ENCODE data around the gene TGOLN2.
A peak's percentile ranks its signal among the peaks of the same experiment; 100 is the strongest.
"Not testable (repeated sequence)": the region's sequence is repeated elsewhere in the genome, so short reads cannot be mapped to it uniquely, and the experiment has no call there.

TGOLN2 gene
- 185 to 186 reads per million in 2 donors for total RNA-seq

DNA sequence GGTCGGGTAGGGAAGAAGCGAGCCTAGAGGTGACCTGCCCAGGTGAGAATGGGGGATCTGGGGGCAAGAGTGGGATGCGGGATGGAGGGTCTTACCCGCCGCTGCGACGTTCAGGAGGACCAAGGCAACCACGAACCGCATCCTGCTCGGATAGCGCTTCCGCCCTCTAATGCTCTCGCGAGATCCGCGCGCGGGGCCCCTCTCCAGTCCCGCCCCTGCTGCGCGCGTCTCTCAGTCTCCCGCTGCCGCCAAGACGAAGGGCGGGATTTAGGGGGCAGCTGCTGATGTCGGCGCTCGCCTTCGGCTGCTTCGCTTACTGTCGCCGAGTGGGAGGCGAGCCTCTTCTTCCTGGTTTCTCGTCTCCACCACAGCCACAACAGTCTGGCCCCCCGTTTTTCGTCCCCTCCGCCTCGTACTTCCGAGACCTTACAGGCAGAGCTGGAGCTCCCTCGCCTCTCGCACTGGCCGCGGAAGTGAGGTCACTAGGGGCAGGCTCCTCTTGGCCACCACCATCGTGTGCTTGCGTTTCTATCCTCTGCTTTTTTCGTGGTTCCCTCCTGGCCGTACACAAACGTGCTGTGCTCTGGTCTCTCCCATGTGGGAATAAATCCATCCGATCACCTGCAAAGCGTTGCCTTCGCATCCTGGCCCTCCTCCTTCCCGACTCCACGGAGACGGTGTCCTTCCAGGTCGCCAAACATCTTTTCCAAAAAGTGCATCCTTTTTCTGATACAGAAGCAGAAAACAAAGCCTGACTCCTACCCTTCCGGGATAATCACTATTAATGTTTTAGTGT, at the start of gene TGOLN2:
TGOLN2 (minus strand) TSS at position 168 of the 796 bp plus-strand sequence; CDS start at position 141, 27 bp downstream.
- DNase-seq: peak; percentile 84

DNA sequence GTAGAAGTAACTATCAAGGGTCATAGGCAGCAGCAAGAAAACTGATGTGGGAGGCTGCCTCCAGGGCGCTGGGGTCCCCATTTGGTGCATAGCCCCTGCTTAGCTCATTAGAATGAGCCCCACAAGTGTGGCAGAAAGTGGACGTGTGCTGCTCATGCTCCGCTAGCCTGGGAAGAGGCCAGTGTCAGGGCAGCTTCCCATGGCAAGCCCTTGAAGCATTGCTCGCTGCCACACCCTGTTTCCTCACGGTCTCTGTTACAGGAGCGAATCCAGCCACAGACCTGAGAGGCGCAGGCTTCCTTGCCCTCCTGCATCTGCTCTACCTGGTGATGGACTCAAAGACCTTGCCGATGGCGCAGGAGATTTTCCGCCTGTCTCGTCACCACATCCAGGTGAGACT, 49.3 kb upstream of the TGOLN2 start:
- no peak for DNase-seq

DNA sequence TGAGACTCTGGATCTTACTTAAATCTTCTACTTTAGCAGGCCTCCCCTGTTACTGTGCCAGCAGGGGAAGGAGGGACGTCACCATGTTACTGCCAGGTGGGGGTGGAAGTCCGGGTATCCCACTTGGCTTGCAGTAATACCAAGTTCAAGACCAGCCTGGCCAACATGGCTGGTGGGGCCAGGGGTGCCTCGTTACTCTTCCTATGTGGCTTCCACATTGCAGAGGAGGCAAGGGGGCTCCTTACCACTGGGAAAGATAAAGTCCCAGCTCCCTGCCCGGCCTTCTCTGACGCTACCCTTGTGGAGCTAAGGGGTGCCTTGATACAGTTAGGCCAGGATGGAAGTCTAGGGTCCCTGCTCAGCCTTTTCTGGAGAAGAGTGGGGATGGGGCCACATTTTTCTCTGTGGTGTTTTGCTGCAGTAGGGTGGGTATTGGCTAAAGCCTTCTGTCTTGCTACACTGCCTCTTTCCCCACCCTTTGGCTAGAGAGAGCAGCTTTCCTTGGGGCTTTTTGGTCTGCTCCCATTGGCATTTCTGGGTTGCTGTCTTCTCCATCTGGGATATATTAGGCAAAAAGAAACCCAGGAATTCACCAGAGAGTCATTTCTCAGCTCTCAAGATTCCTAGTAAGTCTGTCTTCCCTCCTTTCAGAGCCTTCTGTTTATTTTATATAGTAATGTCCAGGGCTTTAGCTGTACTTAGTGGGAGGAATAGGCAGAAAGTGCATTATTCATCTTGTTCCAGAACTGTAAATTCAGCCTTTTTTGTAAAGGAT, 48.7 kb upstream of the TGOLN2 start:
- DNase-seq: no peak

DNA sequence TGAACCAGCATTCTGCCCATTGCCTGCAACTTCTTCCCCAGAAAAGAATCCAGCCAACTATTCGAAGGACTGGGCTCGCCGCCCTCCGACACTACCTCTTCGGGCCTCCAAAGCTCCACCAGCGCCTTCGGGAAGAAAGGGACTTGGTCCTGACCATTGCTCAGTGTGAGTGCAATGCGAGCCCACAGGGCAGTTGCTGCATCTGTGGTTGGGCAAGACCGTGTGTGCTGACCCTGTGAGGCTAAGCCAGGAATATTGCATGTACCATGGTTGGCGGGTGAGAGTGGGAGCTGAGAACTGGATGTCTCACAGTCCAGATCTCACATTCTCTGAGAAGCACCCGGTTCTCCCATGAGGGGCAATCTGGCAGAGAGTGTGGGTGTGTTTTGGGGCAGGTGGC, 43.3 kb upstream of the TGOLN2 start:
- DNase-seq: no peak

DNA sequence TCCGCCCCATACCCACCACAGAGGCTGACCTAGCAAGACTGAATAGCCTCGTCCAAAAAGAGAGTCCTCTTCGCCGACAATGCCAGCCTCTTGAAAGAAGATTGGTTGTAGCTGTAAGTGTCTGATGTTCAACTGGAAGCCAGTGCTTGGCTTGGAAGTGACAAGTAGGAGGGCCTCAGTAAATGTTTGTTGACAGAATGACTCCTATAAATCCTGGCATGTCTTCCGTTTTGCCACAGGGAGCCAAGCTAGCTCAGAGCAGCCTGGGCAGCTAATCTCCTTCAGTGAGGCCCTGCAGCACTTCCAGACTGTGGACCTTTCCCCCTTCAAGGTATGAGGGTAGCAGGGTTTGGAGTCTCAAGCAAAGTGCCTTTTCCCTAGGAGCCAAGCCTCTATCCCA, 41.7 kb upstream of the TGOLN2 start:
- no peak for DNase-seq

DNA sequence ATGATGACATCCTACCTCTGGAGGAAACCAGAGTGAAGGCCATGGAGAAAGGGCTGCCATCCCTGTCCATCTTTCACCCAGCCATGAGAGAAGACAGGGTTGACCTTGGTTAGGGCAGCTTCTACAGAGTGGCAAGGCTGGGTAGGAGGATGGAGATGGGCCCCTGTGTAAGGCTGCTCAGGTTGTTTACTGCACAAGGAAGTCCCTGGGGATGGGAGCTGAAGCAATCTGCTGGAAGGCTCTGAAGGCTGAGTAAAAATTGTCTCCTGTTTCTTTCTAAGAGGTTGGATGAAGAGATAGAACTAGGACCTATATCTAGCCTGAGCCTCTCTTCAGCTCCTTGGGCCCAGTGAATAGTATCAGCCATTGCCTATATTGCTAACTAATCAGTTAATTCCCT, 41.1 kb upstream of the TGOLN2 start:
- DNase-seq: no peak

DNA sequence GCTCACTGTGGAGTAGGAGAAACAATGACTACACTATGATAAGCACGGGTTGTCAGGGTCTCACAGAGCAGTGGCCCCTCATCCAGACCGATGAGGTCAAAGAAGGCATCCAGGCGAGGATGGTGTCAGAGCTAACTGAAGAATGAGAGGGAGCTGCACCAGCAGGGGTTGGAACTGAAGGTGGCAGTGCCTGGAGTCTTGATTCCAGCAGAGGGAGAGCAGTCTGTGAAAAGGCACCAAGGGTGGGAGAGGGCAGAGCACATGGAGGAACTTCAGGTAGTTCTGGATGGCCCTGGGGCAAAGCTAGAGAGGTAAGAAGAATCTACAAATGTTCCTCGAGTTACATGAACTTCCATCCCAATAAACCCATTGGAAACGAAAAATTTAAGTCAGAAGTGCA, 39.4 kb upstream of the TGOLN2 start:
- DNase-seq: no peak

GRCh38 chr2:85362653-85363387, 35.0 kb upstream of the TGOLN2 start:
- not testable (repeated sequence) for DNase-seq

GRCh38 chr2:85357736-85358135, 29.9 kb upstream of the TGOLN2 start:
- no peak for DNase-seq

- DNase-seq: no peak
Measured at GRCh38 chr2:85356186-85356585, 28.4 kb upstream of the TGOLN2 start.

GRCh38 chr2:85355521-85355920, 27.7 kb upstream of the TGOLN2 start:
- DNase-seq: no peak

GRCh38 chr2:85355073-85355410, 27.3 kb upstream of the TGOLN2 start:
- no peak for DNase-seq

- DNase-seq: peak; percentile 83
Measured at GRCh38 chr2:85354286-85355072, 26.7 kb upstream of the TGOLN2 start, which contains the start of the genes ELMOD3 and RETSAT. ELMOD3 (plus strand) TSS chr2:85354769; CDS start chr2:85357199, 2,430 bp downstream. RETSAT (minus strand) TSS chr2:85354528; CDS start chr2:85354507, 21 bp downstream.

DNA sequence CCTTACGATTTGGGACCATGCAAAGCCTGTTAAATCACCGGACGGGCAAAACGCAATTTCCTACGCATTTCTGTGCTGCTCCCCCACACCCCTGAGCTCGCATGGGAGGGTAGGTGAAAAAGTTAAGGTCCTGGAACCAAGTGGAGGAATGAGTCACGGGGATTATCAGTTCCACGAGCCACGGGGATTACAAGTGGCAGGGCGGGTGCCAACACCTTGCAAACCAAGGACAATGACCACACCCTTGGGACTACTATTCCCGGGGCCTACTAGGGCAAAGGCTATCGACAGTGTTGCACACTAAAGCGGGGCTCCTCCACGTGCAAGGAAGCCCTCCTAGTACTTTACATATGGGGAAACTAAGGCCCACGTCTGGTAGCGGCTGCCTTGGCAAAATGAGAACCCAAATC, 26.1 kb upstream of the TGOLN2 start:
- no peak for DNase-seq

- no peak for DNase-seq
Measured at GRCh38 chr2:85347599-85347998, 19.8 kb upstream of the TGOLN2 start.

DNA sequence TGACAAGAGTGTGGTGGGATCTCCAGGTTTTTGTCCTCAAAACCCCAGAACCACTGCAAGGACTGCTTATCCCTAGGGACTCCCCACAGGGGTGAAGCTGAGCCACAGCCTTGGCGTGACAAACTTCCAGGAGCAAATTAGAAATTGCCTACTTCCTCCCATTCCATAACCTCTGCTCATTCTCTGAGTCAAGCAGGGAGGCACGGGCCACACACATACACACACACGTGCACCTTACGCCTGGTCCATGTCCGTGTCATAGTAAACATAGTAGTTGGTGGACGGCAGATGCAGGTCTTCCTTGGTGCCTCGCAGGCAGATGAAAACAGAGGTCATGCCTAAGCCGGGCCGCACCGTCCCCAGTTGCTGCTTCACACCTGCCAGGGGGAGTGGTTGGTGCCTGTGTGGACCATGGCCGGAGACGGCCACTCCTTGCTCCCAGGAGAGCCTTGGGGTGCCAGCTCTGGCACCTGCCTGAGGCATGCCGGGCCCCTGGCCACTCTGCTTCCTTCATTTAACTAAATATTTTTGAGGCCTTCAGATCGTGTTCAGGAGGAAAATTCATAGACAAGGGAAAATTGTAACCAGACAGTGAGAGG, 16.7 kb upstream of the TGOLN2 start:
- DNase-seq: no peak

- not testable (repeated sequence) for DNase-seq
Measured at GRCh38 chr2:85343207-85343895, 15.6 kb upstream of the TGOLN2 start.

DNA sequence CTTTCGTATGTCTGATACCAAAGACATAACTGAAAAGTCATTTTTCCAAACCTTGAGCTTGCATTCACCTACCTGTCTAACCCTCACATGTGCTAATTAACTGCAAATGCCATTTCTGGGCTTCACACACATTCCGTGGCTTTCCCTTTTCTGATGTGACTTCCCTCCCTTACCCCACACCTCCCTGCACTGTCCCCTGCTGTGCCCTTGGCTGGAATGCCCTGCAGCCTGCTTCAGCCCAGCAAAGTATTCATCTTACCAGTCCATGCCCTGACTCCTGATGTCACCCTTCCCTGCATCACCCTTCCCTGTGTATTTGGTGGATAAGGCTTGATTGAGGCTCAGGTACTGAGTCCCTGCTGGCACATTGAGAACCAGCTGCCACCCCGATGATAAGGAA, 14.4 kb upstream of the TGOLN2 start:
- no peak for DNase-seq

- no peak for DNase-seq
Measured at GRCh38 chr2:85341269-85342029, 13.7 kb upstream of the TGOLN2 start.
